ENCODE results near the gene RGR.

The RGR gene, protein sequence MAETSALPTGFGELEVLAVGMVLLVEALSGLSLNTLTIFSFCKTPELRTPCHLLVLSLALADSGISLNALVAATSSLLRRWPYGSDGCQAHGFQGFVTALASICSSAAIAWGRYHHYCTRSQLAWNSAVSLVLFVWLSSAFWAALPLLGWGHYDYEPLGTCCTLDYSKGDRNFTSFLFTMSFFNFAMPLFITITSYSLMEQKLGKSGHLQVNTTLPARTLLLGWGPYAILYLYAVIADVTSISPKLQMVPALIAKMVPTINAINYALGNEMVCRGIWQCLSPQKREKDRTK

GRCh38 chr10:84244651-84245270 lies at the start of gene RGR:
RGR (plus strand) TSS chr10:84245053; CDS start chr10:84245091, 38 bp downstream.
- in situ Hi-C loops (cut with HindIII; ENCODE audit: low sequenced_read_pairs), result no loop called here

- in situ Hi-C loops (cut with HindIII; ENCODE audit: low sequenced_read_pairs), result no loop called here
Measured at GRCh38 chr10:84196083-84196482, 48.8 kb upstream of the RGR start.

GRCh38 chr10:84196941-84197340 lies 47.9 kb upstream of the RGR start:
- in situ Hi-C loops (cut with HindIII; ENCODE audit: low sequenced_read_pairs), result no loop called here

- in situ Hi-C loops (cut with HindIII; ENCODE audit: low sequenced_read_pairs), result no loop called here
Measured at GRCh38 chr10:84197643-84198042, 47.2 kb upstream of the RGR start.

DNA sequence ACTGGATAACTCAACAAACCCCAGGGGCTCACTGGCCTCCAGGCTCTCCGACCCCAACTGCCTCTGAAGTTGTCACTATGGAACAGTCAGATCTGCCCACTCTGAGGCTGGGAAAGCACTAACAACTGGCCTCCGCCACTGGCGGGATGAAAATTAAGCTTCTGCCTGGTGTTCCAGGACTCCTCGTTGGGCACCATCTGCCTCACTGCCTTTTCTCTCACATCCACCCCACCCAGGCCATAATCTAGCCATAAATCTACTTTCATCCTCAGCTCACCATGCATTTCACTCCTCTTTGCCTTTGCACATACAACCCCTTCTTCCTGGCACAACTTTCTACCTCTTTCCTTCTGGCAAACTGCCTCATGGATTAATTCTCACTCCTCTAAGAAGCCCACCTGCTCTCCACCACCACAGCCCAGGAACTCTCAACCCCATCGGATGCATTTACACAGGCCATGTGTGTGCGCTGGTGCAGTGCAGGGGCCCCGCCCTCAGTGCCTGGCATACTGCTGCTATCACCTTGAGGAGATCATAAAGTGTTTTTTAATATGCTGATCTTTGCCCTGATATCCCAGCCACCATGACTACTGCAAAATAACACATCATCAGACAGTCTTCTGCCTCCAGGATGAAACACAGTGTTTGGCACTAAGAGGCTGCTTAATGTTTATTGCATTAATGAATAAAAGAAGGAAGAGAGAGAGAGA lies 46.5 kb upstream of the RGR start:
- in situ Hi-C loops (cut with HindIII; ENCODE audit: low sequenced_read_pairs), result no loop called here

DNA sequence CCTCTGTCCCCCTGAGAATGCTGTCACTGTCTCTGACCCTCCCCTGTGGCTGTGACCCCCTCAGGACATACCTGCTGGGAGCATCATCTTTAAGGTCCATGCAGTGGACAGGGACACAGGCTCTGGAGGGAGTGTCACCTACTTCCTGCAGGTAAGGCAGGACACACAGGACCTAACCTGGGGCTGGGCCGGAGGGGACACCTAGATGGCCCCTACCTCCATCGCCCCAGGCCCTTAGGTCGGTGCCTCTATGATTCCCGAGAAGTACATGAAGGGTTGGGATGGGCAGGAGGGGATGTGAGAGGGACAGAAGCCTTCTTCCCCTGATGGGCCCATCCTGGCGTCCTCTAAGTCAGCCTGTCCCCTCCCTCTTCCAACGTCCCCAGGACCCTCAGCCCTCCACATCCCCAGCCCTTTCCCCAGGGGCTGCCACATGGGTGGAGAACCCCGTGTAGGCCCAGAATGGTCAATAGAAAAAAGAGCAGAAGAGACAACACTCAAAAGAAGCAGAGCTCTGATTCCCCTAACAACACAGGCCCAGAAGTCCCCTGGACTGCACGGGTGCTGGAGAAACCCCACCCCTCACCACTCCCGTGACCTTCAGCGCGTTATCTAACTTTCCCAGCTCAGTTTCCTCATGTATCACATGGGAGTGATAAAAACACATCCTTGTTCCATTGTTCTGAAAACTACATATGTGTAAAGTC lies 44.2 kb upstream of the RGR start:
- in situ Hi-C loops (cut with HindIII; ENCODE audit: low sequenced_read_pairs), result no loop called here

- in situ Hi-C loops (cut with HindIII; ENCODE audit: low sequenced_read_pairs), result no loop called here
Measured at GRCh38 chr10:84201244-84201606, 43.6 kb upstream of the RGR start.

- in situ Hi-C loops (cut with HindIII; ENCODE audit: low sequenced_read_pairs), result no loop called here
Measured at GRCh38 chr10:84201682-84202081, 43.2 kb upstream of the RGR start.

GRCh38 chr10:84202349-84202748 lies 42.5 kb upstream of the RGR start:
- in situ Hi-C loops (cut with HindIII; ENCODE audit: low sequenced_read_pairs), result no loop called here

- in situ Hi-C loops (cut with HindIII; ENCODE audit: low sequenced_read_pairs), result no loop called here
Measured at GRCh38 chr10:84204122-84204521, 40.7 kb upstream of the RGR start.

DNA sequence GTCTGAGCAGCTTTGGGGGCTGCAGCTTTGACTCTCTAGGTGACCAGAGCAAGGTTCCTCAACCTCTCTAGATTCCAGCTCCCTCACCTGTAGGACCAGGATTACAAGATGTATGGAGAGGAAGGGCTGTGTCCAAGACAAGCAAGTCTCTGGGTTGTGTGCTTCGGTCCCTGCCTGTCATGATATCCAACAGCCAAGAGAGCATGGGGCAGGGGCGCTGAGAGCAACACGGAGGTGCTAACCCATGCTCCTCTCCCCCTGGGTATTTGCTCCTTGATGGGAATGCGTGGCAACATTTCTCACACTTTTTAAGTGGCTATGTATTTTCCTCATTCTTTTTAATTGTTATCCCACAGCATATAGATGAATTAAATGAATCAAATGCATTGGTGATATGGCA lies 40.2 kb upstream of the RGR start:
- in situ Hi-C loops (cut with HindIII; ENCODE audit: low sequenced_read_pairs), result no loop called here

- in situ Hi-C loops (cut with HindIII; ENCODE audit: low sequenced_read_pairs), result no loop called here
Measured at GRCh38 chr10:84205049-84205852, 39.6 kb upstream of the RGR start.

- in situ Hi-C loops (cut with HindIII; ENCODE audit: low sequenced_read_pairs), result no loop called here
Measured at GRCh38 chr10:84205853-84206525, 38.9 kb upstream of the RGR start.

DNA sequence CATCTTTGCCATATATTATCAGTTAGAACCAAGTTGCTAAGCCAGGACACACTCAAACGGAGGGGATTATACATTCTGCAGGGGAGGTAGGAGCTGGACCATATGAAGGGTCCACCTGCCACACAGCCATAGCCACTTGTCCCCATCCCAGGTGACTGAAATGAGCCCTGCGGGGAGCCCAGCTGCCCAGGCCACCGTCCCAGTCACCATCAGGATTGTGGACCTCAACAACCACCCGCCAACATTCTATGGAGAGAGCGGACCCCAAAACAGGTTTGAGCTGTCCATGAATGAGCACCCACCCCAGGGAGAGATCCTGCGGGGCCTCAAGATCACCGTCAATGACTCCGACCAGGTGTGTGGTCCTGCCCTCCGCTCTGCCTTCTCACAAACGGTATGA lies 36.8 kb upstream of the RGR start:
- in situ Hi-C loops (cut with HindIII; ENCODE audit: low sequenced_read_pairs), result no loop called here

DNA sequence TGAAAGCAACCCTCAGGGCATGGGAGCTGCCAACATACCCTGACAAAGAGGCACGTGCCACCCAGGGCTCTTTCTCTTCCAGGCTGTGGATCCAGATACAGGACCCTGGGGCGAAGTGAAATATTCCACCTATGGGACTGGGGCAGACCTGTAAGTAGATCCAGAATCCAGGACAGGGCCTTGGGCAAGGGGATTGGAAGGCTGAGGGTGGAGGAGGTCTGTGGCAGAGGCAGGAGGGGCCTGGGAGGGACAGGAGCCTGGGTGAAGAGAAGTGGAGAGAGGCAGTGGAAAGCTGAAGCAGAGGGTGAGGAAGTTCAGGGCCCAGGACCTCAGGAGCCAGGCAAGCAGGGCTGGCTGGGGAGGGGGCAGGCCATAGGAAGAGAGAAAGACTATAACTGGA lies 33.3 kb upstream of the RGR start:
- in situ Hi-C loops (cut with HindIII; ENCODE audit: low sequenced_read_pairs), result no loop called here

GRCh38 chr10:84212014-84212413 lies 32.8 kb upstream of the RGR start:
- in situ Hi-C loops (cut with HindIII; ENCODE audit: low sequenced_read_pairs), result no loop called here

- in situ Hi-C loops (cut with HindIII; ENCODE audit: low sequenced_read_pairs), result no loop called here
Measured at GRCh38 chr10:84213076-84213475, 31.8 kb upstream of the RGR start.

GRCh38 chr10:84214046-84214572 lies 30.7 kb upstream of the RGR start:
- in situ Hi-C loops (cut with HindIII; ENCODE audit: low sequenced_read_pairs), result no loop called here

GRCh38 chr10:84214612-84215235 lies 30.1 kb upstream of the RGR start:
- in situ Hi-C loops (cut with HindIII; ENCODE audit: low sequenced_read_pairs), result loop anchor here (5.0 kb wide), 1 partner anchor 67 kb away; no protein-coding TSS in a partner anchor

All from endothelial cell of hepatic sinusoid (primary cell).